ENCODE results near the gene CHST11.

Gene CHST11

DNA sequence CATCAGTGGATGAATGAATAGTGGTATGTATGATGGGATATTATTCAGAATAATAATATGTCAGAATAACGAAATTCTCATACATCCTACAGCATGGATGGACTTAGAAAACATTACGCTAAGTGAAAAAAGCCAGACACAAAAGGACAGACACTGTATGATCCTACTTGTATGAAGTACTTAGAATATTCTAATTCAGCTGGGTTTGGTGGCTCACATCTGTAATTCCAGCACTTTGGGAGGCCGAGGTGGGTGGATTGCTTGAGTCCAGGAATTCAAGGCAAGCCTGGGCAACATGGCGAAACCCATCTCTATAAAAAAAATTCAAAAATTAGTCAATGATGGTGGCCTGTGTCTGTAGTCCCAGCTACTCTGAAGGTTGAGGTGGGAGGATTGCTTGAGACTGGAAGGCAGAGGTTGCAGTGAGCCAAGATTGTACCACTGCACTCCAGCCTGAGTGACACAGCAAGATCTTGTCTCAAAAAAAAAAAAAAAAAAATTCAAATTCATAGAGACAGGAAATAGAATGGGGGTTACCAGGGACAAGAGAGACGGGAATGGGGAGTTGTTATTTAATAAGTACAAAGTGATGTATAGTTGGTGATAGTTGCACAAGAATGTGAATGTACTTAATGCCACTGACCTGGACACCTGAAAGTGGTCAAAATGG is 132.3 kb downstream of the CHST11 start:
- DNase-seq, result no peak

DNA sequence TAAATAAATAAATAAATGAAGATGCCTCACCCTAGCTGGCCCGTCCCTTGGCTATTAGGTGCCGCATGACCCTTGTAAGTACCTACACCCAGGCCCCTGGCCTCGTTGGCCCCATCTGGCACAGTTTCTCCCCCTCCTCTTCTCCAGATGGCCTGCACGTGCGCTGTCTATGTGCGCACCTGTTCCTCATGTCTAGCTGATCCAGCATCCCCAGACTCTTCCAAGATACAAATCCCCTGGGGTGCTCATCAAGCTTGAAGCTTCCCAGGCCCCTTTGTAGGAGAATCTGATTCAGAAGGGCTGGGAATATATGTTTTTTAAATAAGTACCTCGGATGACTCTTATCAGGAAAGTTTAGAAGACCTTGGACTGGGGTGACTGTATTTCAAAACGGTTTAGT is 133.3 kb downstream of the CHST11 start:
- DNase-seq, result no peak

DNA sequence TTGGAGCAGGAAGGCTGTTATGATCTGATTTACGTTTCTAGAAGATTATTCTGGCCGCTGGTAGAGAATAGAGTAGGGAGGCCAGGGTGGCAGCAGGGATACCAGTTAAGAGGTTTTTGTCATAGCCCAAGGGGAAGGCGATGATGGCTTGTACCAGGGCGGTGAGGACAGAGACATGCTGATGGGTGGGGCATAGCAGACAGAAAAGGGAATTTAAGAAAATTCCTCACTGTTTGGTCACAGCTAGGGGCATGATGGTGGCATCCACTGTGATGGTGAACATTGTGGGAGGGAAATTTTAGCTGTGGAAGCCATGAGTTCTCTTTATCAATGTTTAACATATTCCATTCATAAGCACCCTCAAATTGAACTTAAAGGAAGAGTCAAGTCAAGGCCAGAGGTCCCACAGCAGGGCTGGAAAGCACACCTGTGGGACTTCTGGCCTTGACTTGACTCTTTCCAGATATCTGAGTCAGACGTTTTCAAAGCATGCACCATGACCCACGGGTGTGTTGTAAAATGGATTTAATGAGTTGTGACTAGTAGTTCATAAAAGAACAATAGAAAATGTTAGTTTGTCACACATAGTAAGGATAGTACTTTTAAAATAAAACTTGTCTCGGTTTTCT is 134.6 kb downstream of the CHST11 start:
- no peak for DNase-seq

DNA sequence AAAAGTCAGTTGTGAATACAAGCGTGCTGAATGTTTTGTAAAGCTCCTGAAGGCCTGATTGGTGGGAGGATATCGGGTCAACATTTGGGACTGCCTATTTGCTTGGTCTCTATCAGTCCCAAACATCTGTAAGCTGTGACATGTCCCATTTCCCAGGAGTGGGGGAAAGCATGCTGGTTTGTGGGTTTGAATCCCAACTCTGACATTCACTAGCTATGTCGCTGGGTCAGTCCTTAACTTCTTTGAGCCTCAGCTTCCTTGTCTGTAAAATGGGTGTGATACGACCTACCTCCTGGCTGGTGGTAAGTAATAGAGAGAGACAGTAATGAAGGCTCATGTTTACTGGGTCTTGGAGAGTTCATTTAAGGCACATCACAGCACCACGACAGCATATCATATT is 136.7 kb downstream of the CHST11 start:
- no peak for DNase-seq

DNA sequence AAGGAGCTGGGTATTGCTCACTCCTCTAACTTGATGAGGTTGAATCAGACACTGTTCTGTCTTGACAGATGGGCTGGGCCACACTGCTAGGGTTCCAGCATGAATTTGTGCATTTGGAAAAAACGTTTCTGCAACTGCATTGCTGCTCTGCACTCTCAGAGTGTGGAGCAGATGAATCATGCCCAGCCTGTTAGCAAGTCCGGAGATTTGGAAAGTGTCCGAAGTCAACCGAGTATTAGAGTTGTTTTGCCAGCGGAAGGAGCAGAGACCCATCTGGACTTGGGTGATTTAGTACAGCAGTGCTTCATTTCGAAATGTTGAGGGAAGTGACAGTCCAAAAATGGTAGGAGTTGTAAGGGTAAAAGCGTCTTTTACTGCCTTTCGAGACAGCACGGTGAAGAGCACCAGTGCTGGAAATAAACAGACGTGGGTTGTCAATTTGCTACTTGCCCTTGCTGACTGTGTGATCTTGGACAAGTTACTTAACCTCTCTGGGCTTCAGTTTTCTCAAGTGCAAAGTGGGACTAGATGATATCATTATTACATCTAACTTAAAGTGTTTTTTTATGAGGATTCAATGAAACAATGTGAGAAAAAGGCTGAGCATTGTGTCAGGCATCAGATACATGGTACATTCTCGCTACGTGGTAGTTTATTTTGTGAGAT is 139.5 kb downstream of the CHST11 start:
- no peak for DNase-seq

DNA sequence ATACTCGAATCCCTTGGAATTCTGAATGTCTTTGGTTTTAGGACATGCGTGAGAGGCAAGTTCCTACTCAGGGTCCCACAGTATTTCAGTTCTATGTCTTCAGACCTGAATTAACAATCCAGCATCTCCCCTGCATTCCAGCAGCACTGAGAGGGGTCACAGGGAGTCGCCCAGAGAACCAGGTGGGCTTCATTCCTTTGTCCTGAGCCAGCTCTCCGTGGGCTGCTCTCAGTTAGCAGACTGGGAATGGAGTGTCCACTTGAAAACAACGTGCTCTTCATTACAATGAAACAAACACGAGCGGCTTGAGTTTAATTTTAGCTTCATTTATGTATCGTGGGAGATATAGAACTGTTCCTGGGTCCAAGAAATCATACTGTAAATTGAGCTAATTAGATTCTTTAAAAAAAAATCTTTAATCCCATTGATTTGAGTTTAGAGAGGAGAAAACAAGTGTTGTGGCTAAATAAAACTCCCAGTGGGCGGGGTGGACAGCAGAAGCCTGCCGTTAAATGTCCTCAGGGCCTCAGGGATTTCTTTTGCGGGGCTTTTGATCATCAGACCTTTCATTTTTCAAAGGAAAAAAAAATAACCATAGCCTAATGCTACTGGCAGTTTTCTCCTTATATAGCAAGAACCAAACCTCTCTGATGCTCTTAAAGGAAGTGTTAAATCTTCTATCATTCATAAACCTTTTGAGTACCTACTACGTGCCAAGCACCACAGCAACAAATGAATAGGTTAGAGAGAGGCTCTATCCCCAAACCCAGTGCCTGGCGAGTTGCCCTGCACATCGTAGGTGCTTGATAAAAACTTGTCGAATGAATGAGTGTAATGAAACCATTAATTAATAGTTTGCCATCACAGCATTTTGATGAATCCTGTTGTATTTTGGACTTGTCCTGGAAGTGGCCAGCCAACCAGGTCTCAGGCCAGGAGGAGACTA is 140.4 kb downstream of the CHST11 start:
- DNase-seq, result no peak

DNA sequence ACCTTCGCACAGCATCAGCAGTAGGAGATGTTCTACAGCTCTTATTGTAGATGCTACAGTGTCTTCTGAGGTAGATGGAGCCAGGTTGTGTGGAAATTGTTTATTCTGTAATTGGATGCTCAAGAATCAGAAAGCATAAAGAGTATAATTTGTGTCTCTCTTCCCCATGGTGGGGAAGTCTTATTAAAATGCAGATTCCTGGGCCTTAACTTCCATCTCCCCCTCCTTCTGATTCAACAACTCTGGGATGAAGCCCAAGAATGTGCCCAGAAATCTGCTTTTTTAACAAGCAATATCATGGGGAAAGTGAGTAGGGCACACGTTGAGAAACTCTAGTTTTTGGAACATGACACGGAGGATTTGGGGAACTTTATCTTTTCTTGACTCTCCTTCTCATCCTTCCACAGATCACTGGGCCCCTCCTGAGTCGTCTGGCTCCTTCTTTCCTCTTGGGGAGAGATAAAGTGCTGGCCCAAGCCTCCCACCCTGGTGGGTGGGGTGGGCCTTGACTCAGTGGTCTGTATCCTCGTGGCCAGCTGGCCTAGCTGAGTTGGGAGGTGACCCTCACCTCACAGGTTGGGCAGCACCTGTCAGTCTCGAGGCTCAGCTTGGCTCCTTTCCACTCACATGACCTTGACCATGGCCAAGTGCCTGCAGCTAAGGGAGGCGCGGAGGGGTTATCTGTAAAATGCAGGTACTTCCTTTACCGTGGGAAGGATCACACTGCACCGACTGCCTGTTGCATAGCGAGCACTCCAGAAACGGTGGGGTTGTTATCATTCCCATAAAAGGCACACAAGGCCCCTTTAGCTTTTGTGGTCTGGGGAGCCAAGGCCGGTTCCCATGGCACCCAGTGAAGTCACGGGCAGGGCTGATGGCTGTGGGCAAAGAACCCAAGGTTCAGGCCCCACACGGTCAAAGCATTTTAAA is 141.9 kb downstream of the CHST11 start:
- DNase-seq, result no peak

DNA sequence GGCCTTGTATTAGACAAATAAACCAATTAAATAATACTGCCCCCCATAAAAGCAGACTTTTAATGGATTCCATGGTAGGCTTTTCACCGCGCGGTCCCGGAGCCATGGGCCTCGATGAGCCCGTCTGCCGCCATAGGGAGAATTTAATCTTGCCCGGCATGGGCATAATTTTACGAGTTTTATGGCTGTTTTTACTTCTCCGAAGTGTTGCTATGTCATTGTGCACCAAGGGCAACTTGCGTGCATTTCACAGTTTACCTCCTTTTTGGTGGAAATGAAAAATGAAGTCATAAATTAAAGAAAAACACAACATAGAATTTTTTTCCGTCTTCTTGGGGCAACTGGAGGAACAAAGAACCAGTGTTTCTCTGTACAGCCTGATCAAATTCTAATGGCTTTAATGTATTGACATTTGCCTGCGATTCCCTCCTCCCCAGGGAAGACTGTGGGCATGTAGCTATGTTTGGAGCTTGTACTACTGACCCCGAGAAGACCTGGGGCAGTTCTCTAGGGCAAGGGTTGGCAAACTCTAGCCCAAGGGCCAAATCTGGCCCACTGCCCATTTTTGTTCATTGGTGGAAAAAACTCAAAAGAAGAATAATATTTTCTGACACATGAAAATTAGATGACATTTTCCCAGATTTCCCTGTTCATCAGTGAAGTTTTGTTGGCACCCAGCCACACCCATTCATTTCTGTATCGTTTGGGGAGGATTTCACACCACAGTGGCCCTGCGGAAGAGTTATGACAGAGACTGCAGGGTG is 142.7 kb downstream of the CHST11 start:
- no peak for DNase-seq

DNA sequence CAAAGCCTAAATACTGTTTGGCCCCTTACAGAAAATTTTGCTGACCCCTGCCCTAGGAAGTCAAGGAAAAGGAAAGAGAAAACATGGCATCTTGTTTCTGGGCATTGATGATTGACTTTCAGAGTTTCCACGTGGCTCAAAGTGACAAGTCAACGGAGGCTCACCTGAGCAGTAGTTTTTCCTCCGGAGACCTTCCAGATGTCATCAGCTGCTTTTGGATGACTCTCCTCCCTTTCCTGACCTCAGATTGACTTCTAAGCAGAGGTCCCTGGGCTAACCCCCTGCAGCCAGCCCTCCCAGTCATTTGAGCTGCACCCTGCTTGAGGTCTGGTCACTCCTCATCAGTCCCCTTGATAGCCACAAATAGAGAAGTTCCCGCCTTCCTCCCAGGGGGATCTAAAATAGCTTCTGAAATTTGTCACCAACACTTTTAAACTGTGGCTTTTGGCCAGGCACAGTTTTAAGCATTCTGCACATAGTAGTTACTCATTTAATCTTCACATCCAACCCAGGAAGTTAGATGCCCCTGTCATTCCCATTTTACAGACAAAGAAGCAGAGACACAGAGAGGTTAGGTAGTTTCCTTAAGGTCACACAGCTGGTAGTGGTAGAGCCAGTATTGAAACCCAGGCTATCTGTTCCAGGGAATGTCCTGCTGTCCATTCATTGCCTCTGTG is 143.4 kb downstream of the CHST11 start:
- no peak for DNase-seq

DNA sequence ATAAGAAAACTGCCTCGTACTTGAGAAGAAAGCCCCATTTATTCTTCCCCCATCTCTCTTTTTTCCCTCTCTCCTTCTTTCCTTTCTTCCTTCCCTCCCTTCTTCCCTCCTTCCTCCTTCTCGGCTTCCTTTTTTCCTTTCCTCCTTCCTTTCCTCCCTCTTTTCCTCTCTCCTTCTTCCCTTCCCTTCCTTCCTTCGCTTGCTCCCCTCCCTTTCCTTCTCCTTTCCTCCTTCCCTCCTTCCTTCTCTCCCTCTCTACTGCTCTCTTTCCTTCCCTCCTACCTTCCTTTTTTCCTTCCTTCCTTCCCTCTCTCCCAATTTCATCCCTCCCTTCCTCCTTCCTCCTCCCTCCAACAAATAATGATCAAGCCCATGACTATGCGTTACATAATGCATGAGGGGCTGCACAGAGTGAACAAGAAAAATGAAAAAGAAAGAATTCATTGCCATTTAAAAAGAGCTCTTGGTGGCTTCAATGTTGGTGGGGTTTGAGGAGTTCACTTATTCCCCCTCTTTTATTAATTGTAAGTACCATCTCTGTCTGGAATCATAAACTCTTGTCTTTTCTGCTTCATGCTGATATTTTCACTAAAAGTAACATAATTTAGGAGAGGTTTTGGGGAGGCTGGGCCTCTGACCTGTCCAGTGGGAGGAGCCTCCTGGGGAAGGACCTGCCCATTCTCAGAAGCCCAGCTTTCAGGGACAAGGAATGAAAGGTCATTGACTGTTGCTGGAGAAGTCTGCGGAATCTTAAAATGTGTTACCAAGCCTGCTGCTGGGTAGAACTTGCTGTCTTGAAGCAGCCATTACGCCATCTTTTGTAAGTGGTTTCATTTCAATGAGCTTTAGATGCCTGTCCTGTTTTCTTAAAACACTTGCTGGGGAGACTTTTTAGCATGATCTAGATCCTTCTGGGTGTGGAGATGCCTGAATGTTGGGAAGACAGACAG is 144.3 kb downstream of the CHST11 start:
- DNase-seq, result no peak

DNA sequence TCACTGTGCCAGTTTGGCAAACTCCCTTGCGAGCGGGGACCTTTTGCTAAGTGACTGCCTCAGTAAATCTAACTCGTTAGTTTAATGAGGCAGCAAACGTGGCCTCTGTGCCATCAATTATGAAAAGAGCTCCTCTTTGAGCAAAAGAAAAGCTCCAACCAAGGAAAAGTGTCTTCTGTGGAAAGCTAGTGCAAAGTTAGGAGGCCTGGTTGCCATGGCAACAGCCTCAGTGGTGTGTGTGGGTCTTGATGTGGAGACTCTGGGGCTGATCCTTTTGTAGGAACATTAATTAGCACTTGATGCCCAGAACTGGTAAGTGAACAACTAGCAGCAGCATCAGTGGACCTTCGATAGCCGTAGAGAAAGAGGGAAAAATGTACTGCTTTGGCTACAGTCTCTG is 145.7 kb downstream of the CHST11 start:
- no peak for DNase-seq

DNA sequence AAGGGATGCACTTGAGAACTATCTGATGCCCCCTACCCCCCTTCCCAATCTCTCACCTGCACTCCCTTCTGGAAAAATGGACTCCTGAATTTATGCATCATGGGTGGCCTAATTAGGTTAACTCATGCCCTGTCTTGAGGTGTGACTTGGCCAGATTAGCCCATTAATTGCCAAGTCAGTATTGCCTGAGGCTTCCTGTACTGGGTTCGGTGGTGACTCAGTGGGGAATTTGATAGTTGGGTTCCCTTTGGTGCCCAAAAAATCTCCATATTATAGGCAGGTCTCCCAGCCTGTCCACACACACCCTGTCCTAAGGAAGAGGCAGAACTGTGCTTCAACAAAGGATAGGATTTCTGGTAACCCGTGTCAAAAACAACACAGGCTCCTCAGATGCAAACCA is 146.1 kb downstream of the CHST11 start:
- no peak for DNase-seq

DNA sequence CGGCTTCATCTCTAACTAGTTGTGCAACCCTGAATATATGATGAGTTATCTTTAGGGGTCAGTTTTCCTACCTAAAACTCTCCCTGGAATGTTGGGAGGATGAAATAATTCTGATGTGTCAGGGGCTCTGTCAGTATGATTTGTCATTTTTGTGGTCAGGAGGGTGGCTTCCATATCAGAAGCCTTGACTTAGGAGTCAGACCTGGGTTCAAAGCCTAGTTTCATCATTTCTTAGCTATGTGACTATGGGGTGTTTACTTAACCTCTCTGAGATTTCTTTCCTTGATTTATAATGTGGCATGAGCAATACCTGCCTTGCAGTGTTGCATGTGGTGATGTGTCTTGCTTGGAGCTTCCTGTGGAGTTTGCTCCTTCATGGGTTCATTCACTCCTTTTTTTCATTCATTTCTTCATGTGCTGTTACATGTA is 146.8 kb downstream of the CHST11 start:
- DNase-seq, result no peak

DNA sequence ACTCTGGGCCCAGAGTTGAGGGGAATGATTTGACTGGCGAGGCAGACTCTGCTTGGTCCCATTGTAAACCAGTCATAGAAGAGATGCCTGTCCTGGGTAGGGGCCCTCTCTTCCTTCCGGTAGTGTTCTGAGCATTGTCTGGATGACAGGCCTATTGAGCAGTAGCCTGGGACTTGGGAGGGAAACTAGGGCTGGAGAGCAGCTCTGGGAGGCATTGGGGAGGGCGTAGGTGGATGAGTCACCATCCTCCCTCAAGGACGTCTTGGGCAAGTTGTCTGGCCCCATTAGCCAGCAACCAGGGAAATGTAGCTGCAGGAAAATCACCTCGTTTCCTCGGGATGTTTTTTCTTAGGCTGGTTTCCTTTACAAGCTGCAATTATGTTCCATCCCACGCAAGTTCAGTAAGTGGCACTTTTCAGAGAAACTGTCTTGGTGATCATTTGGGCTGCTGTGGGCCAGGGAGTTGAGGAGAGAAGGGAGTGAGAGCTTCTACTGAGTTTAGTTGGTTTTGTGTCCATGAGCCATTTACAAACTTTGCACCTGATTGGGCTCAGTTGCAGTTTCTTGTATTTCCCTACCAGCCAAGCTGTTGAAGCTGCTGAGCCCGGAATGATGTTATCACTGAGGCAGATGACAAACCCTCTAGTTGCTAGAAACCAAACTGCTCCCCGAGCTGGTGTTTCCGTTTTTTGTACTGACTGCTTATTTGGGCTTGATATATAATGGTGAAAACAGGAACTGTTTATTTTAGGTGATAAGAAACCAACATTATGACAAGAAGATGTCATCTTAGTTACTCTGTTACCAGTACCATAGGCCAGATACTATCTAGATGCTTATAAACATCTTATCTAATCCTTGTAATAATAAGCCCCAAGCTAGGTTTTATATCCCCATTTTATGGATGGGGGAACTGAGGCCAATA is 147.6 kb downstream of the CHST11 start:
- DNase-seq, result no peak

DNA sequence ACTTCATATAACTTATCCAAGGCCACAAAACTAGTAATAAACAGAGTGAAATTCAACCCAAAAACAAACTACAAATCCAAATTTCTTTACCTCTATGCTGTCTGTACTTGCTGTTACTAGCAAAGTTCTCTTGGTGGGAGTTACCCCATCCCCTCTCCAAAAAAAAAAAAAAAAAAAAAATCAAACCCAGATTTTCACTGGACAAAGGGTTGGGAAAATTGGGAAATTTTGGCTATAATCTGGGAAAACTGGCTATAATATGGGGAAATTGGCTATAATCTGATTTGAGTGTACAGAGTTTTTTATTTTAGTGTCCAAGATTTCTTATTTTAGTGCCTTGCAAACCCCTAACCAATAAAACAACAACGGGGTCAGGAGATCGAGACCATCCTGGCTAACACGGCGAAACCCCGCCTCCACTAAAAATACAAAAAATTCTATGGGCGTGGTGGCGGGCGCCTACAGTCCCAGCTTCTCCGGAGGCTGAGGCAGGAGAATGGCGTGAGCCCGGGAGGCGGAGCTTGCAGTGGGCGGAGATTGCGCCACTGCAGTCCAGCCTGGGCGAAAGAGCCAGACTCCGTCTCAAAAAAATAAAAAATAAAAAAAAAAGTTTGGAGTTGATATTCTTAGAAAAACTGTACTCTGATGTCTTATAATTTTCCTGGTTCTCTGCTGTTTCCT is 148.4 kb downstream of the CHST11 start:
- no peak for DNase-seq

DNA sequence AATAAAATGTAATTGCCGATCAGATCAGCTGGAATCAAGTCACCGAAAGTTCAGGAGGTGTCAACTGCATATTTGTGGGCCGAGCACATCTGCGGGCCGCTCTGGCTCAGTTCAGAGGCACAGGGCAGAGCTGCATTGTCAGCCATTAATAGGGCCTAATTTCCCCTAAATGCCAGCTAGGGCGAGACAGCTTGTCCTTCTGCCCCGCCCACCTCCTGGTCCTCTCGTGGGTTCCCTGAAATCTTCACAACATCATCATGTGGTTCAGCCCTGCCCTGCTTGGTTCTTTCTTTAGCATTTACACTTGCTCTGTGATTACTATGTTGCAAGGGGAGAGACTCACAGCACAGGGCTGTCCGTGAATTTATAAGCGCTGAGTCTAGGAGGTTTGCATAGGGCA is 148.9 kb downstream of the CHST11 start:
- no peak for DNase-seq

DNA sequence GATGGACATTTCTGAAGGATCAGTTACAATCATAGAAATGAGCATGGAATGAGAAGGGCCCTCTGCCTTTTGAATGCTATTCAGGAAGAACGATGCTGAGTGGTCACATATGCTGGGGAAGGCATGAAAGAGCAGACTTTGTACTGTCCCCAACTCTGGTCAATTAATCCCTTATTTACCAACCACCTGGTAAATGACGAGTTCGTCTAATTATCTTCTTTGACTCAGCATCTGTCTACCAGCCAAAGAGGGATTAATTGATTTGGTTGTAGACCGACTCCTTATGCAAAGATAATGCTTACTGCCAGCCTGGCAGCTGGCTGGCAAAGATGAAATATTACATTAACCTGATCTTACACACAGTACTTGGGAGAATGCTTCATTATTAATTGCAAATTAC is 152.2 kb downstream of the CHST11 start:
- DNase-seq, result no peak

DNA sequence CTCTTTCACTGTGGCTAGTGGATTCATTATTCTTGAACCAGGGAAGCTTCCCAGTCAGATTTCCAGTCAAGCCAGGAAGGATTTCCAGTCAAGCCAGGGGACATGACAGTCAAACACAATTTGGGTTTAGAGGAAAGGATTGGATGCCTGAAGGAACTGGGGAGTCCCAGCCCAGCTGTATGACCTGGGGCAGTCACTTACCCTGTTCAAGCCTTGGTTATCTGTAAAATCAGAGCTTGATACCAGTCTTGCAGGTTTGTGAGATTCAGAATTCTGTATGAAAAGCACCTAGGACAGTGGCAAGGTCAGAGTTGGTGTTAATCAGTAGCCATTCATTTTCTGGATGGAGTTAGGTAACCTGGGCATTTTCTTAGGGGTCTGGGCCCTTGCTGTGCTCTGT is 152.7 kb downstream of the CHST11 start:
- DNase-seq, result no peak

Data from NCI-H510A treated with DMSO at 0.1 percent for 48 hours (cell line).